ENCODE results near the gene IGSF21.

DNA sequence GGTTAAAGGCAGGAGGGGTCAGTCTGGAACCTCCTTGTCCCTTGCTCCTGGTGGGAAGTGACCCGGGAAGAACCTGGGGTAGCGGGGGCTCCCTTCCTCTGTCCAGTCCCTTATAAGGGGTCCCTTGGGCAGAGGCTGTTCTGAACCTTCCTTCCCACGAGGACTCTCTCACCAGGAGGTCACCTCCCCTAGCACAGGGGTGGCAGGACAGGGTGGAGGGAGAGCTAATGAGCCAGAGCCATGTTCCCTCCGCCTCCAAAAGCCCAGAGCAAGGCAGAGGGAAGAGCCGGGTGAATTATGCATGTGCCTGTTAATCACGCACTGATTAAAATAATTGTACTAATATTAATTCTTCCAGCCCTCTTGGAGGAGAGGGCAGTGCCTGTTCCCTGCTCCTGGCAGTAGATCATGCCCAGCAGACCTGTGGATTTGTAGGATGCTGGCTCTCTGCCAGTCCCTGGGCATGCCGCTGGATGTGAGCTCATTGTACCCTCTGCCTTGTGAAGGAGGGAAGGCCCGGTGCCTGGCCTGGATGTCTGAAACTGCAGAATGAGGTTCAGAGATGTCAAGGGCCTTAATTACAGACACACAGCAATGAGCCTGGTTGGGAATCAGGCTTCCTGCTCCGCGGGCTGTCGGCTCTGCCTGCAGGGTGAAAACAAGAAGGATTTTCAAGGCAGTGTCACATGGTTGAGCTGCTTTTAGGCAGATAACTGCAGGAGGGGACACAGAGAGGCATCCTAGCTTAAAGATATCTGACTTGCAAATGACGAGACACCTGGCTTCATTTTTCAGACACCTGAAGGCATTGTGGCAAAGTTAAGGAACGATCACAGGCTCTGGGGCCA, 68.2 kb downstream of the IGSF21 start:
- TF ChIP-seq, protein P1, sequence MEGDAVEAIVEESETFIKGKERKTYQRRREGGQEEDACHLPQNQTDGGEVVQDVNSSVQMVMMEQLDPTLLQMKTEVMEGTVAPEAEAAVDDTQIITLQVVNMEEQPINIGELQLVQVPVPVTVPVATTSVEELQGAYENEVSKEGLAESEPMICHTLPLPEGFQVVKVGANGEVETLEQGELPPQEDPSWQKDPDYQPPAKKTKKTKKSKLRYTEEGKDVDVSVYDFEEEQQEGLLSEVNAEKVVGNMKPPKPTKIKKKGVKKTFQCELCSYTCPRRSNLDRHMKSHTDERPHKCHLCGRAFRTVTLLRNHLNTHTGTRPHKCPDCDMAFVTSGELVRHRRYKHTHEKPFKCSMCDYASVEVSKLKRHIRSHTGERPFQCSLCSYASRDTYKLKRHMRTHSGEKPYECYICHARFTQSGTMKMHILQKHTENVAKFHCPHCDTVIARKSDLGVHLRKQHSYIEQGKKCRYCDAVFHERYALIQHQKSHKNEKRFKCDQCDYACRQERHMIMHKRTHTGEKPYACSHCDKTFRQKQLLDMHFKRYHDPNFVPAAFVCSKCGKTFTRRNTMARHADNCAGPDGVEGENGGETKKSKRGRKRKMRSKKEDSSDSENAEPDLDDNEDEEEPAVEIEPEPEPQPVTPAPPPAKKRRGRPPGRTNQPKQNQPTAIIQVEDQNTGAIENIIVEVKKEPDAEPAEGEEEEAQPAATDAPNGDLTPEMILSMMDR (IDR thresholded peaks at IDR 0.05), result no peak
- TF ChIP-seq POLR2A (IDR thresholded peaks at IDR 0.05), result no peak

Measured in tibial nerve (tissue), 3 donors.